Testis (tissue), 3 donors: Measurements from ENCODE around the gene MAEA. TPM values are rescaled to one million over a fixed set of nuclear protein-coding genes. Genes with fewer than 3 reads are reported as not detected.

Experiments
- DNase-seq: peaks from one replicate; pipeline ENCODE4 v3.0.0-alpha.2; 2019
- H3K27ac ChIP-seq, 2 donors: fragments of 200-600 bp; sonication (generic); one replicate each; pipeline ENCODE4 v1.5.1; 2019
- H3K27me3 ChIP-seq: fragments of 200-600 bp; sonication (generic); one replicate; pipeline ENCODE4 v1.5.1; 2019
- H3K36me3 ChIP-seq: fragments of 200-600 bp; sonication (generic); one replicate; pipeline ENCODE4 v1.5.1; 2017; ENCODE audit warnings: low read depth; ENCODE audit errors: missing control alignments
- H3K4me1 ChIP-seq: fragments of 200-600 bp; sonication (generic); one replicate; pipeline ENCODE4 v1.5.1; 2019
- H3K4me3 ChIP-seq, 2 donors: fragments of 200-600 bp; sonication (generic); one replicate each; pipeline ENCODE4 v1.5.1; 2017 to 2019
- H3K9me3 ChIP-seq: fragments of 200-600 bp; sonication (generic); one replicate; pipeline ENCODE4 v1.5.1; 2017
- CTCF ChIP-seq, 3 experiments: fragments of 450-650 bp in 2 of 3; fragments of 200-600 bp in 1 of 3; sonication (generic) in 1 of 3; IDR thresholded peaks; one replicate each; pipeline ENCODE4 v1.5.1; 2016 to 2019; ENCODE audit warnings: antibody characterized with exemption in 3 of 3, mild to moderate bottlenecking in 2 of 3, moderate library complexity in 1 of 3
- POLR2A ChIP-seq: fragments of 450-650 bp; IDR thresholded peaks from one replicate; pipeline ENCODE4 v1.6.1; 2017; ENCODE audit warnings: antibody characterized with exemption, mild to moderate bottlenecking, moderate library complexity
- WGBS, 2 donors: methylation state at CpG; one replicate each; pipeline ENCODE4 v1.1.5; 2018; 5-methylcytosine and 5-hydroxymethylcytosine counted together
- intact Hi-C: fragments of 100-400 bp; cut with DNase I; formaldehyde crosslinking; loops from one replicate; pipeline ENCODE4 v1.15.1; 2023; ENCODE audit warnings: low total_unique reads
- polyA plus RNA-seq: library from polyadenylated mRNA; stranded (reverse); fragments of 350-450 nt; fragmentation: Illumina TruSeq; extraction: RNeasy Lipid Tissue Mini Kit (QIAGEN cat#74804); gene quantifications from one replicate; pipeline ENCODE4 v1.2.3, GENCODE V29; 2014; ENCODE audit warnings: low read depth, low replicate concordance; ENCODE audit not compliant: insufficient read depth
- total RNA-seq, 2 donors: library from RNA; depleted of rRNA; stranded (reverse); fragments of >200 nt; gene quantifications; one replicate each; pipeline ENCODE4 v1.2.3, GENCODE V29; 2016

The MAEA gene
- total and polyA plus RNA-seq, 3 donors from 2014 or later, result 71.2 to 129 (median 94.2) TPM

- H3K4me1 ChIP-seq, result peaks cover 7% of the 10 kb centered on the region
- no peak overlapping the region for H3K27ac ChIP-seq
- H3K36me3 ChIP-seq, result no peaks in the 10 kb centered on the region
- H3K27me3 ChIP-seq, result no peaks in the 10 kb centered on the region
- intact Hi-C loops, result no loop called here
- no peak overlapping the region for H3K4me3 ChIP-seq
- no peak for DNase-seq
- WGBS, 2 donors, result 50 to 87% methylated on average over 4 of the region's 4 CpGs
- H3K9me3 ChIP-seq, result no peaks in the 10 kb centered on the region
- TF ChIP-seq CTCF (IDR thresholded peaks at IDR 0.05) (no peak), POLR2A (no peak)
Measured at GRCh38 chr4:1302159-1302558, 12.5 kb downstream of the MAEA start.

- TF ChIP-seq POLR2A (no peak), CTCF (IDR thresholded peaks at IDR 0.05) (no peak)
- intact Hi-C loops, result no loop called here
- H3K9me3 ChIP-seq, result no peaks in the 10 kb centered on the region
- no peaks in the 10 kb centered on the region for H3K27me3 ChIP-seq
- WGBS, 2 donors, result 97% methylated on average over 9 to 13 of the region's 13 CpGs
- no peak overlapping the region for H3K4me3 ChIP-seq
- H3K4me1 ChIP-seq, result peaks cover 20% of the 10 kb centered on the region
- no peak overlapping the region for H3K27ac ChIP-seq
- no peaks in the 10 kb centered on the region for H3K36me3 ChIP-seq
- no peak for DNase-seq
Measured at GRCh38 chr4:1305261-1305711, 15.6 kb downstream of the MAEA start.

GRCh38 chr4:1305781-1306455 is 16.2 kb downstream of the MAEA start:
- TF ChIP-seq POLR2A (no peak), CTCF (IDR thresholded peaks at IDR 0.05) (no peak)
- H3K27me3 ChIP-seq, result no peaks in the 10 kb centered on the region
- 78 to 81% methylated on average over 17 of the region's 17 CpGs for WGBS, 2 donors
- peaks cover 26% of the 10 kb centered on the region for H3K4me1 ChIP-seq
- no peaks in the 10 kb centered on the region for H3K36me3 ChIP-seq
- no peak for DNase-seq
- no peak overlapping the region for H3K4me3 ChIP-seq
- no peak overlapping the region for H3K27ac ChIP-seq
- no peaks in the 10 kb centered on the region for H3K9me3 ChIP-seq
- intact Hi-C loops, result no loop called here

- Histone ChIP-seq H3K36me3 (no peaks in the 10 kb centered on the region), H3K27me3 (no peaks in the 10 kb centered on the region), H3K4me1 (peaks cover 29% of the 10 kb centered on the region), H3K9me3 (no peaks in the 10 kb centered on the region), H3K4me3 (no peak overlapping the region), H3K27ac (peak overlapping the region in 1 of 2 donors; percentile 8)
- intact Hi-C loops, result no loop called here
- WGBS, 2 donors, result 94 to 96% methylated on average over 33 to 34 of the region's 34 CpGs
- no peak for DNase-seq
- TF ChIP-seq CTCF (IDR thresholded peaks at IDR 0.05) (no peak), POLR2A (no peak)
Measured at GRCh38 chr4:1307951-1308735, 18.5 kb downstream of the MAEA start.
